Nephron (organoid): Measurements from ENCODE around the gene TCIRG1.

Experiments used
- H3K27ac Mint-ChIP-seq, 3 experiments: 2 replicates each; pipeline ENCODE4 v1.8.0; 2020; ENCODE audit warnings: mixed read lengths in 3 of 3, mild to moderate bottlenecking in 2 of 3, moderate library complexity in 1 of 3
- H3K27me3 Mint-ChIP-seq: 2 replicates; pipeline ENCODE4 v1.8.0; 2021; ENCODE audit warnings: low read depth, mild to moderate bottlenecking, moderate library complexity, mixed read lengths
- H3K36me3 Mint-ChIP-seq: 2 replicates; pipeline ENCODE4 v1.8.0; 2020; ENCODE audit warnings: low read depth, mixed read lengths
- H3K4me1 Mint-ChIP-seq: 2 replicates; pipeline ENCODE4 v1.8.0; 2020; ENCODE audit warnings: mixed read lengths
- H3K4me3 Mint-ChIP-seq, 3 experiments: 2 replicates each; pipeline ENCODE4 v1.8.0; 2020; ENCODE audit warnings: mild to moderate bottlenecking in 3 of 3, mixed read lengths in 3 of 3, moderate library complexity in 2 of 3
- H3K9me3 Mint-ChIP-seq: 2 replicates; pipeline ENCODE4 v1.8.0; 2020; ENCODE audit warnings: mixed read lengths
- CTCF ChIP-seq, 3 experiments: fragments of 200-600 bp; sonication (generic); IDR thresholded peaks; one replicate each; pipeline ENCODE4 v1.5.0; 2021; ENCODE audit warnings: antibody characterized with exemption in 3 of 3; ENCODE audit not compliant: unreplicated experiment in 3 of 3

TCIRG1 gene

DNA sequence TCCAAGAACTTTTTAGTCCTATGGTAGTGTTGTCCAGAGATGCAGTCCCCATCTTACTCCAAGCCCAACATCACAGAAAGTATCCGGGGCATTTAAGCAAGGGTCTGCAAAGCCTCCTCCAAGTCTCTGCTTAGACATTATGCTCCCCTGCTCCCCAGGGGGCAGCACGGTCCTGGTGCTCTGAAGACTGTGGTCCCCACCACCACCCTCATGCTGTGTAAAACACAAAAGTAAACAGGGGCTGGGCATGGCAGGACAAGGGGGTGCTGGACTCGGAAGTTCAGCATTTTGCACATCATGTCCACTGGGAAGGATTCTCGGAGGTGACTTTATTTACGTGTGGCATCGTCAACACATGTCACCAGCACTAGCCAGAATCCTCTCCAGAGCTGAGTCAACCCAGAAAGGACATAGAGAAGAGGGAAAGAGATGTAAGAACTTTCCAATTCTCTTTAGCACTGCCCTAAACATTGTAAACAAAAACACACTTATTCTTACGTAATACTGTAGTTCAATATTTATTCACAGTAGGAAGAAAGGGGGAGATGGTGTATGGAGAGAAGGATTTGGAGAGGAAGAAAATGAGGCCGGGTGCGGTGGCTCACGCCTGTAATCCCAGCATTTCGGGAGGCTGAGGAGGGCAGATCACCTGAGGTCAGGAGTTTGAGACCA is 37.7 kb downstream of the TCIRG1 start:
- H3K27me3 Mint-ChIP-seq: no peaks in the 10 kb centered on the region
- no peak for TF ChIP-seq CTCF (IDR thresholded peaks at IDR 0.05; ENCODE audit: unreplicated experiment in 3 of 3)
- no peak overlapping the region for H3K27ac Mint-ChIP-seq
- no peak overlapping the region for H3K4me3 Mint-ChIP-seq
- peaks cover 1% of the 10 kb centered on the region for H3K4me1 Mint-ChIP-seq
- H3K9me3 Mint-ChIP-seq: no peaks in the 10 kb centered on the region
- peaks cover 38% of the 10 kb centered on the region for H3K36me3 Mint-ChIP-seq

DNA sequence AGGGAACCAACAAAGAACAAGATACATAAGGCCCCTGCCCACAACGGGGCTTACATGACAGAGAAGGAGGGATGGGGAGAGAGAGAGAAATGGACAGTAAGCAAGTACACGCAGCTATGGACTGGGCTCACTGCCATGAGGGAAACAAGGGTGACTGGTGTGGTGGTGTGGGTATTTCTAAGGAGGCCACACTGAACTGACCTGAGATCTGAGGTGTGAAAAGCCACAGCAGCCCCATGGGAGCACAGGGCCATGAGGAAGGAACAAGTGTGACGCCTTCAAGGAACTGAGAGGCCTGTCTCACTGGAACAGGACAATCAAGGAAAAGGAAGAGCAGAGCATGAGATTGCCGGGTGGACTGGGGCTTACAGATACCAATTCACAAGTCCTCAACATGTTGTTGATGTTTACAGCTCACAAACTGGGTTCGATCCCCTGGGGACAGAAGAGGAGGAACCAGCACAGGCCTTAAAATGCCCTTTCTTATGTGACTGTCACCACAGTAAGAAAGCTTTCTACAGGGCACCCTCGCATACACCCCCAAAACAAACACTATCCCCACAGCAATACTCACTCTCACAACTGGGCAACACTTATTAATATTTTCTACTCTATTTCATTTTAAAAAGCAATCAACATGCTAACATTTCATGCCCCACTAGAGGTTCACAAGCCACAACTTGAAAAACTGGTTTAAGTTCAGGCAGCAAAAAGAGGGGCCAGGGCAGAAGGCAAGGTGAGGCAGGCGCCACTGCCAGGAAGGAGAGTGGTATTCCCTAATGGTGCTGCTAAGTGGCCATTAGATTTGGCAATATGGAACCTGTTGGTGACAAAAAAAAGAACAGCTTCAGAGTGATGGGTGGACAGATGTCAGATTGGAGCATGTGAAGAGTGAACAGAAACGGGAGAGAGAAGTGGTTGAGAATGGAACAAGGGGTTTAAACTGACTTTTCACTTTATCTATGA is 39.1 kb downstream of the TCIRG1 start:
- peaks cover 31% of the 10 kb centered on the region for H3K36me3 Mint-ChIP-seq
- H3K4me3 Mint-ChIP-seq: no peak overlapping the region
- peaks cover 10% of the 10 kb centered on the region for H3K4me1 Mint-ChIP-seq
- peak overlapping the region in 1 of 3 experiments; percentile 23 for H3K27ac Mint-ChIP-seq
- TF ChIP-seq CTCF (IDR thresholded peaks at IDR 0.05; ENCODE audit: unreplicated experiment in 3 of 3): no peak
- H3K9me3 Mint-ChIP-seq: no peaks in the 10 kb centered on the region
- no peaks in the 10 kb centered on the region for H3K27me3 Mint-ChIP-seq

DNA sequence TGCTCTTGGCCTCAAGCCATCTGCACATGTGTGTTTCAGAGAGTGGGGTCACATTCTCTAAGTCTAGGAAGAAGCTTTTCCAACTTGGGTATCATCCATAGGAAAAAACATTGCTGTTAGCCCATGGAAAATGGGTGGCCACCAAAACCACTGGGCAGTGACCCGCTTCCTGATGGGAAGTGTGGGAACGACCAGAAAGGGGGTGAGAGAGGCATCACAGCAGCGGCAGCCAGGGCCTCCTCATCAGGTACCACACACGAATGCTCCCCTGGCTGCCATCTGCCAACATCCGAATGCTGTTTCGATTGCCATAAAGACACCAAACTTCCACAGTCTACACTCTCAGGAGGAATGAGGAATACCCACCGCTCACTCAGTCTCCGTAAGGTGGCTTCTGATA is 42.0 kb downstream of the TCIRG1 start:
- Mint-ChIP-seq H3K27me3 (no peaks in the 10 kb centered on the region), H3K36me3 (peaks cover 24% of the 10 kb centered on the region), H3K4me3 (no peak overlapping the region), H3K9me3 (no peaks in the 10 kb centered on the region), H3K27ac (no peak overlapping the region), H3K4me1 (peaks cover 15% of the 10 kb centered on the region)
- no peak for TF ChIP-seq CTCF (IDR thresholded peaks at IDR 0.05; ENCODE audit: unreplicated experiment in 3 of 3)

DNA sequence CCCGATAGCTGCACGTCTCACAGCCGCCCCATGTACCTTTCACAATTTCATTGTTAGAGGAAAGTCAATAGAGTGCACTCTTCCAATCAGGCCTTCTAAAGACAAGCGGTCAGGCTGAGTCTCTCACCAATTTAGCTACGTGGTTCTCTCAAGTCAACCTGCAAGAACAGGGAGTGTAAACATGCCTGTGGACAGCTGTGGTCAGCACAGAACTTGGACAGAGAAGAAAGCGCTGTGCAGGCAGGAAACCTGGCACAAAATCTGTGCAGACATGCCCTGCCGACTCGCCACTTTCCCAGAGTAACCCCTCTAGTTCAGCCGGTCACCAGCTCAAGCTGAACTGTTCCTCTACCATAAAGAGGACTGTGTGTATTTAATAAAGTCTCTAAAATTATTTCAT is 42.9 kb downstream of the TCIRG1 start:
- Mint-ChIP-seq H3K4me1 (peaks cover 15% of the 10 kb centered on the region), H3K4me3 (no peak overlapping the region), H3K27me3 (no peaks in the 10 kb centered on the region), H3K9me3 (no peaks in the 10 kb centered on the region), H3K27ac (peak overlapping the region in 1 of 3 experiments; percentile 13), H3K36me3 (peaks cover 24% of the 10 kb centered on the region)
- TF ChIP-seq CTCF (IDR thresholded peaks at IDR 0.05; ENCODE audit: unreplicated experiment in 3 of 3): no peak

DNA sequence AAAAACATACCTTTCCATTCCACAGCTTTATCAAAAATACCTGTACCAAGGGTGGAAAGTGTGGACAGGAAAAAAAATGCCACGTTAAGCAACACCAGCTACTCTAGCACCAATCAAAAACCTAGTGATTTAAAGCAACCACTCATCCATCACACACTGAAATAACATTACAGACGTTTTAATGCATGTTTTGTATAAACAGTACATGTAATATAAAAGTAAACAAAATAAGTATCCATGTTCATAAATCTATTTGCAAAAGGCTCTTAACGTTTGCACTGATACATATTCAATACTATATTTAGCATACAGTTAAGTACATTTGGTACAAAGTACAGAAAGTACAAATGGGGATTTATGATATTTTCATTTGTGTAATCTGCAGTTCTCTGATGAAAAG is 43.7 kb downstream of the TCIRG1 start:
- peaks cover 15% of the 10 kb centered on the region for H3K4me1 Mint-ChIP-seq
- H3K27me3 Mint-ChIP-seq: no peaks in the 10 kb centered on the region
- H3K27ac Mint-ChIP-seq: peak overlapping the region in 1 of 3 experiments; percentile 33
- no peaks in the 10 kb centered on the region for H3K9me3 Mint-ChIP-seq
- H3K4me3 Mint-ChIP-seq: no peak overlapping the region
- no peak for TF ChIP-seq CTCF (IDR thresholded peaks at IDR 0.05; ENCODE audit: unreplicated experiment in 3 of 3)
- peaks cover 21% of the 10 kb centered on the region for H3K36me3 Mint-ChIP-seq
